Hematopoietic multipotent progenitor cell treated with erythropoietin and hydrocortisone succinate and interleukin-3 and kit ligand, for 8 days (in vitro differentiated cells): ENCODE data around the gene SFTPA2.
A peak's percentile ranks its signal among the peaks of the same experiment; 100 is the strongest.
"Not testable (repeated sequence)": the region's sequence is repeated elsewhere in the genome, so short reads cannot be mapped to it uniquely, and the experiment has no call there.

Source experiments
- DNase-seq: peaks from one replicate; pipeline ENCODE4 v3.0.0-alpha.2; 2015

SFTPA2 gene

DNA sequence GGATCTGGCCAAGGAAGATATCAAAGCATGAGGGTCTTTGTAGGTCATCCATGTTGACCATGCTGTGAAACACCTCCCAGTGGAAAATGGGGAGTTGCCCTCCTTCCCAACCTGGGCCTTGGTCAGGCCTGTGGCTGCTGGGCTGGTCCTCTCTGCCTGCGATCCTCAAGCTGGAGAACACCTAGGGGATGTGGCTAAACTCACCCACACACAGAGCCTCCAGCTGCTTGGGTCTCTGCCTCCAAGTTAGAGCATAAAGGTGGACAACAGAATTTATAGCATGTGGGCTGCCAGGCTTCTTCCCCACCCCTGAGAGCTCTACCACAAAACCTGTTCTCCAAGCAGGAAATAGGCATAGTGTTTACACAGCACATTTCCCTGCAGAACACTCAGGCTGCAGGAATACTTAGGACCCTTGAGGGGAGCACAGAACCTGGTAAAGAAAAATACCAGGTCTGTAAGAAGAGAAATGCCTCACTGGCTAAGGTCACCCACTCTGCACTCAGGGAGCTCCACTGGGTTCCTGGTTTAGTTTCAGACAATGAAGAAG is at the start of gene SFTPA2:
TSS of gene SFTPA2 (minus strand) at position 248 of the 550 bp plus-strand sequence. CDS start 924 bp downstream, outside the sequence.
- DNase-seq = no peak

DNA sequence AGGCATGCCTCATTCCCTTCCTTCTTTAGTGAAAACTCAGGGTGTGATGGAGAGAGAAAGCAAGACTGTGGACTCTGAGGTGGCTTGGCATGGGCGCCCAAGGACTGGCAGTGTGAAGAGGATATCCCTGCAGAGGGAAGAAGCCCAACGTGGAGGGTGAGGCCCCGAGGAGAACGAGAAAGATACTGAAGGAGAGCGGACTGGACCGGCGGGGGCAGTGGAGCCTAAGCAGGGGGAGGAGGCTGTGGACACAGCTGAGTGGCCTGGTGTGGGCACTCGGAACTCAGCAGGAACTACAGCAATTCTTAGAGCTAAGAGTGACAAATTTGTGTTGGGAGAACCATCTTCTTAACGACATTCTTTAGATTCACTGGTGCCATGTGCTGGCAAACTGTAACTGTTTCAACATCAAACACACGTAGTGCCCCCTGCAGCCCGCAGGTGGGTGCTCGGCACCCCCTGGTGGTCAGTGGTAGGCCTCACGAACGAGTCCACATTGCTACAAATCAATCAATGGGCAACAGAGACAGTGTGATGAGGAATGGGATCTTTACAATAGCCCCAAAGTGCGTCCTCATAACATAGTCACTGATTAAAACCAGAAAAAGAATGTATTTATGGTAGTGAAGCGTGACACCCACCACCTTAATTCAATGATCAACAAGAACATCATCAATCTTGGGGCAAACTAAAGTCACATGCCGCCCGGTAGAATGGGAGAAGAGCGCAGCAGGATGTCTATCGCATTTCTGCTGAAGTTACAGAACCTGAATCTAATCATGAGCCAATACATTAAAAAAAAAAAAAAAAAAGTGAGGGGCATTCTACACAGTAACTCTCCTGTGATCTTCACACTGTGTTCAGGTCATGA is 48.5 kb upstream of the SFTPA2 start:
- DNase-seq = peak; percentile 41

DNA sequence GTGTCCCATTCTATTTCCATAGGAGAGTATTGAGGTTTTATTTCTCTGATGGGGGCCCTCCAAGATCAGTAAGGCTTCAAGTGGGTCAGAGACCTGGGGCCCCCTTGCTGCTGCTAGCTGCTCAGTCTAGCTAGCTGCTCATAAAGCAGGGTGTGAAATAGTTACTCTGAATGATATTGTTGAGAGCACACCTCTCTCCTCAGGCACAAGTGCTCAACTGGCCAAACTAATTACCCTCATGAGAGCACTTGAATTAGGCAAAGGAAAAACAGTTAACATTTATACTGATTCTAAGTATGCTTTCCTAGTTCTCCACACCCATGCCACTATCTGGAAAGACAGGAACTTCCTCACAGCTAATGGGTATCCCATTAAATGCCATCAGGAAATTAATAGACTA is 45.1 kb upstream of the SFTPA2 start:
- DNase-seq = no peak

DNA sequence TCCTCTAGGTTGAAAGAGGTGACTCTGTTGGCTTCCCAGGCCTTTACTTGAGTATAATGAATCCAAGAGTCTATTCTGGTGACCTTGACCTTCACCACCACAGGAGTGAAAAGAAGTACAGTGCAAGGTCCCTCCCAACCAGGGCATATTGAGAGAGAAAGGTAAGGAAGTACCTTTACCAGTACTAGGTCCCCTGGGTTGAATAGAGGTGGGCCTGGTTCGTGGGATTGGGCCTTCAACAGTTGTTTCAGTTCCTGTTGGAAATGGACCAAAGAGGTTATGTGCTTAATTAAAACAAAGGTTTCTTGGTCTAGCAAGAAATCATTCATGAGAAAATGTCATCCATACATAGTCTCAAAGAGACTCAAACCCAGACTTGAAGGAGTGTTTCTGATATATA is 44.1 kb upstream of the SFTPA2 start:
- no peak for DNase-seq

DNA sequence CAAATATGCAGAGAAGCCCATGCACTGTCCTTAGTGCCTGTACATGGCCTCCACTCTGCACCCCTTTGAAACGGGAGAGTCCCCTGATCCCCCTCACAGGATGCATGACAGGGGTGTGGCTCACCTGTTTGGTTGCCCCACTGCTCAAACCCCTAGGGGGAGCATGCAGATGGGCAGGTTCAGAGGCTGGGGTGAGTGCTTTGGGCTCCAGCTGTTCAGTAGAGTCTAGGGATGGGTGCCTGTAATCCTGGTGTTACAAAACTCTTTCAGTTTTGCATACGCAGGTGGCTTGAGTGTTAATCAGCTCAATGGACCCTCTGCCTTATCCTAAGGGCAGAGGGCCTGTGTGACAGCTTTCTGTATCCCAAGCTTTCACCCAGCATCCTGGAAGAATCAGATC is 42.7 kb upstream of the SFTPA2 start:
- no peak for DNase-seq

DNA sequence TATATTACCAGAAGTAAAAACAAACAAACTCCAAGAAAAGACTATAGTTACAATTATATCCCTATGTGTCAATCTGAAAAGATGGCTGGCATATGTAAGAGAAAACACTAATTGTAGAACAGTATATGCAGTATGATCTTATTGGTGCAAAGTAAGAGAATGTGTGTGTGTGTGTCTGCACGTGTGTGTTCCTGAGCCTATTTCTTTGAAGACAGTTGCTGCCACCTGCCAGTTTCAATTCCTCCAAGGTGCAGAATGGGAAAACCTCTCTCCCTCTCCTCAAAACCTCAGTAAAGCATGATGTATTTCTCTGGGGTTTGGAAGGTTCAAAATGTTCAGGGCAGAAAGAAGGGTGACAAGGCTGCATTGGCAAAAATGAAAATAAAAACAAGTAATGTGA is 41.7 kb upstream of the SFTPA2 start:
- DNase-seq = no peak

DNA sequence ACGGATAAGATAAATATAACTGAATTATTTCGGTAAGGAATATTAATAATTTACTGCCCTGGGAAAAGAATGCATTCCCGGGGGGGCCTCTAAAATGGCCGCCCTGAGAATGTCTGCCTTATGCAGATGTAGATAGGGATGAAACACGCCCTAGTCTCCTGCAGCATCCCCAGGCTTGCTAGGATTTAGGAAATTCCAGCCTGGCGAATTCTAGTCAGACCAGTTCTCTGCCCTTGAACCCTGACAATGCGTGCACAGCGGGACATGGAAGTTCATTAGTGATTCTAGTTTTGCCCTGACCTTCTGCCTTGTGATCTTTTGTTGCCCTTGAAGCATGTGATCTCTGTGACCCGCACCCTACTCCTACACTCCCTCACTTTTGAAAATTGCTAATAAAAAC is 39.4 kb upstream of the SFTPA2 start:
- not testable (repeated sequence) for DNase-seq

DNA sequence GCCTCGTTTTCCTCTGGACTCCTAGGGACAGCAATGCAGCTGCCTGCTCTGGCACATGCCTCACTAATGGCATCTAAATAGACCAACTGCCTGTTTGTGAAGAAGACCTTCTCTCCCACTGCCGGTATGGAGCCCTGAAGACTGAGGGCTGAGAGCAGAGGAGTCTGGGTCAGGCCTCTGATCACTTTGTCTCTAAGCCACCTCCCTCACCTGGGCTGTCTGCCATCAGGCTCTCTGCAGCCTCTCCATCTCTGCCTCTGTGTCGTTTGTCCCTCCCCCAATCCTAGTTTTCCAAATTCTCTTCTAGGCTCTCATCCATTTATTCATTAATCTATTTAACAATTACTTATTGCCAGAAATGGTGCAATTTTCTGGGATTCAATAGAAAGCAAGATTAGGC is 35.3 kb upstream of the SFTPA2 start:
- no peak for DNase-seq

DNA sequence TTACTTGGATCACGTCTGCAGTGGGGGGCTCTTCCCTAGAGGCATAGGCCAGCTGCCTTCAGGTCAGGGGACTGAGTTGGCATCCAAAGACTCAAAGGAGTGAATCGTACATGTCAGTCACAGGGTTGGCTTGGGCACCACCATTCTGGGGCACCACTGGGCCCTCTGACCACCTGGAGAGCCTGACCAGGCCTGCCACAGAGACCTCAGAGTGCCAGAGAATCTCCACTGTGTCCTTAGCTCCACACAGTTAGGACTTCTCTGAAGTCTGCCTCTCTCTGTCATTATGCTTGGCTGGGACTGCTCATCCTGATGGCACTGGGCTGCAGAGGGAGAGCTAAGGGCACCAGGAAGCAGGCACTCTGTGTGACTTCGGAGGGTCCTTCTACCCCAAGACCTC is 34.4 kb upstream of the SFTPA2 start:
- not testable (repeated sequence) for DNase-seq

DNA sequence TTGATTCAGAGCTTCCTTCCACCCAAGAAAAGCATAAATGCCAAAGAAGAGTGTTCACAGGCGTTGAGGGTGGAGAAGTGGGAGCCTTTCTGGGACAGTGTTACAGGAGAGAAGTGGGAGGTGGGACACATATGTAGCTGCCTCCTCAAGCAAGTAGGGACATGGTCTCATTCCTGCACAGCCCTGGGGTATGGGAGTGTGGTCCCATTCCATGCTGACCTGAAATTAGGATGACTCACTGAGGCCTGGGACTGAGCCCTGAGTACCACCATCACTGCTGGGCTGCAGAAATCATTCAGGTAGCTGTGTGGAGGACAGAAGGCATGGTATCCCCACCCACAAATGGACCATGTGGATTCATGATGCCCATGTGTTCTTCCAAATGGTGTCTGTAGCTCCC is 33.2 kb upstream of the SFTPA2 start:
- DNase-seq = no peak

DNA sequence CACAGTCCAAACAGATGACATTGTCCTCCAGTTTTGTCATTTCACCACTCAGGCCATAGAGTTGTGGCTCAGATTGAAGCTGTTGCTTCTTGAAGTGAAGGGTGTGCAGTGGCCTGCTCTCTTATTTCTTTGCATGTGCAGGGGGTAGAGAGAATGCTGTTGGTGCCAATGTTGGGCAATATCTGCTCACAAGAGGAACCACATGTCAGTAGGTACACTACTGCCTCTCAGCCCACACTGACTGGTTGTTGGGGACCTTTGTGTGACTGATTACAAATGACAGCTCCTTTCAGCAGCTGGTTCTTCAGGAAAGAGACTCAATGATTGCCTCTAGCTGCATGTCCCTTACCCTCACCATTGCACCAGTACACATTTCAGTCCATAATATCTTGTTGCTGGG is 28.6 kb upstream of the SFTPA2 start:
- no peak for DNase-seq

DNA sequence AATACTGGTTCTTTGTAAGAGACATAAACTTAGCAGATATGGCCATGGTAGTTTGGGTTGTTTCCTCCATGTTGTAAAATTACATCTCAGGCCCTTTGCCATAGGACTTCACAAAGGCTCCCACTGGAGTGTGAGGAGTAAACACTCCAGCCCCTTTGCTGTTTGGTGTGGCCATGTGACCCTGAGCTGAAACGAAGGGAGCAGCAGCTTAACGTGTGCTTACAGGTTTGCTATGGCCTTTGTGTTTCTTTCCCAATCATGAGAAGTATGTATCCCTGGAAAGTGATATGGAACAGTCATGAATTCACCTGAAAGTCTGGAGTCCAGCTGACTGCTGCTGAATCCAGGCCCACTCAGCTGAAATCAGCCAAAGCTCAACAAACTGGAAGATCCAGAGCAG is 26.7 kb upstream of the SFTPA2 start:
- no peak for DNase-seq

DNA sequence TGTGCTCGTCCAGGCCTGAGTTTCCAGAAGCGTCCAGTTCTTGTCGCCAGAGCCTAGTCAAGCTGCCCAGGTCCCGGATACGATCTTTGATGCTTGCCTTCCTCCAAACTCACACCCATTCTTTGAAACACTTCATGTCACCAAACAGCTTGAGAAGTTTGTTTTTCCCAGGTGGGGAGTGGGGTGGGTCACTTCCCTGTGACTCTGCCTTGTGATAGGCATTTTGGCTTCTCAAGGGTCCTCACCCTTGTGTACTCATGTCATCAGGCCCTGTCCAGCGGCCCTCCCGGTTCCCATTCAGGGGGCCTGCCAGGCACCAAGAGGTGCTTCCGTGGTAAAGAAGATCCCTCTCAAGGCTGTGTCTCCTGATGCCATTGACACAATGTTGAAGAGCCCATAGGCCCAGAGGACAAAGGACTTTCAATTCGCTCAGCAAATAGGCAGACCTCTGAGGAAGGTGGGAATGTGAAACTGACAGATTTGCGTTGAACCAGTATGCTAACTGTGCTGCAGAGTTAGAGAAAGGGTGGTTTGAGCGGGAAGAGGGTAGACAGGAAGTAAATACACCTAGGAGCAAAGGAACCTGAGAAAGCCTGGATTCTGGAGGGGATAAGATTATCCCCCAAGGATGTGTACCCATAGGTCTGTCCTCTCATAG is 25.8 kb upstream of the SFTPA2 start:
- DNase-seq = no peak

DNA sequence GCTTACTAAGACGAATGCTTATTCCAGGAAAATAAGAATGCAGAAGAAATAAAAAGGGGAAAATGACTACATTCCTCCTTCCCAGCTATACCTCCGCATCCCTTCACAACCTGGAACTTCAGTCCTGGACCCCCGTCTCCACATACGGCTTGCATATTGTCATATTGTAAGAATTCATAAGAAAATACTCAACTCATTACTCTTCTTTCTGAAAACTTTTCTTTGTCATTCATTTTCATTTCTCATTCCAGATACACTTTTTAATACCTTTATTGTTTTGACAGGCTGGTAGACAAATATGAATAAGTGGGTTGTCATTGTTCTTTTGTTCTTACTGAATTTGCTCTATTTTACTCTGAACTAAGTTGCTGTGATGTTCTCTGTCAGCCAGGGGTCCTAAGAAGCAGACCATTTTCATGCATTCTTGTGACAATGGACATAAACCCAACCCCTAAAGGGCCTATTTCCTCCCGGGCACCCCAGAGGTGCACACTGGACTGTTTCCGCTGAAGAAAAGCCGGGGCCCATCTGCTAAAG is 23.3 kb upstream of the SFTPA2 start:
- DNase-seq = no peak

DNA sequence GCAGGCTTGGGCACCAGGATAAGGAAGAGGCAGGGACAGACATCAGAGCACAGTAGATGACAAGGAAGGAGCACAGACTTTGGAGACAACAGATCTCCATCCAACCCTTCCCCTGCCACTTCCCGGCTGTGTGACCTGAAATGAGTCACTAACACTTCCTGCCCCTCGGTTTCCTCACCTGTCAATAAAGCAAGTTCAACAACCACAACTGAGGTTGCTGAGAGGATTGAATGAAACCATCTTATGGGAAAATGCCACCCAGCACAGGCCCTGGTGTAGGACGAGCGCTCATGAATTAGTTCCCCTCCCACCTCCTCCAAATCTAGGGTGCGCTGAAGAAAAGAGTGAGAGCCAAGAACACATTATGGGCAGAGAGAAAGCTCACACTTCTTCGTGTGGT is 22.7 kb upstream of the SFTPA2 start:
- not testable (repeated sequence) for DNase-seq

DNA sequence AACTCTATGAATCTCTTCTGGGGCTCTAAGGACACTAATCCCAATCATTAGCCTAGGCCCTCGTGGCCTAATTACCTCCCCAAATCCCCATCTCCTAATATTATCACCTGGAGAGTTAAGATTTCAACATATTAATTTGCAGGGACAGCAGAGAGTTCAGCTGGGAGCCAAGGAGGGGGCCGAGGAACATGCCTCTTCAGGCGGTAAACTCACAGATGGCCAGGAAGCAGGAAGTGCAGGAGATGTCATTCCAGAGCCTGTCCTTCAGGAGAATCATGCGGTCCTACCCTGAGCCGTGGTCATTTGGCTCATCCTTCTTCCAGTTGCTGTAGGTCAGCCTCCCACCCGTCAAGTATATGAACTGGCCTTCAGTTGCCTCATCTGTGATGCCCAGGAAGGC is 21.9 kb upstream of the SFTPA2 start:
- DNase-seq = no peak

DNA sequence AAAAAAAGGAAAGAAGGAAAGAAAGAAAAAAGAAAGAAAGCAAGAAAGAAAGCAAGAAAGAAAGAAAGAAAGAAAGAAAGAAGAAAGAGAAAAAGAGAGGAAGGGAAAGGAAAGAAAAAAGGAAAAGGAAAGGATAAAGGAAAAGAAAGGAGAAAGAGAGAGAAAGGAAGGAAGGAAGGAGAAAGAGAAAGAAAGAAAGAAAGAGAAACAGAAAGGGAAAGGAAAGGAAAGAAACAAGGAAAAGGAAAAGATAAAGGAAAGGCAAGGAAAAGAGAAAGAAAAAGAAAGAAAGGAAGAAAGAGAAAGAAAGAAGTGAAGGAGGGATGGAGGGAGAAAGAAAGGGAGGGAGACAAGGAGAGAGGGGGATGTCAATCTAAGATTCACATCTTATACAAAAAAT is 20.8 kb upstream of the SFTPA2 start:
- DNase-seq = no peak

DNA sequence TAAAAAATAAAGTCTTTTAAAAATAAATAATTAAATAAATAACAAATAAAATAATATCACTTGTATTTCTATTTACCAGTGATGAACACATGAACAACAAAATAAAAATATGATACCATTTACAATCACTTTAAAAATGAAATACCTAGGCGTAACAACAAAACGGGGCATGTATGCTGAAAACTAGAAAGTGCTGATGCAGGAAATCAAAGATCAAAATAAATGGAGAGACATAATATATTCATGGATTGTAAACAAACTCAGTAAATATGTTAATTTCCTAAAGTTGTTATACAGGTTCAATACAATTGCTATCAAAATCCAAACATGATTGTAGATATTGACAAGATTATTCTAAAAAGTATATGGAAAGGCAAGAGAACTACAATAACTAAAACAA is 19.2 kb upstream of the SFTPA2 start:
- no peak for DNase-seq

DNA sequence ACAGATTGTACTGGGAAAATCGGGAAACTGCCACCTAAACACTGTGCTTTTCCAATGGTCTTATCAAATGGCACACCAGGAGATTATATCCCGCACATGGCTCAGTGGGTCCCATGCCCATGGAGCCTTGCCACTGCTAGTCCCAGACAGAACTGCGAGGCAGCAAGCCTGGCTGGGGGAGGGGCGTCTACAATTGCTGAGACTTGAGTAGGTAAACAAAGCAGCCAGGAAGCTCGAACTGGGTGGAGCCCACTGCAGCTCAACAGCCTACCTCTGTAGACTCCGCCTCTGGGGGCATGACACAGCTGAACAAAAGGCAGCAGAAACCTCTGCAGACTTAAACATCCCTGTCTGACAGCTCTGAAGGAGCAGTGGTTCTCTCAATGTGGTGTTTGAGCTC is 10.4 kb upstream of the SFTPA2 start:
- DNase-seq = not testable (repeated sequence)

DNA sequence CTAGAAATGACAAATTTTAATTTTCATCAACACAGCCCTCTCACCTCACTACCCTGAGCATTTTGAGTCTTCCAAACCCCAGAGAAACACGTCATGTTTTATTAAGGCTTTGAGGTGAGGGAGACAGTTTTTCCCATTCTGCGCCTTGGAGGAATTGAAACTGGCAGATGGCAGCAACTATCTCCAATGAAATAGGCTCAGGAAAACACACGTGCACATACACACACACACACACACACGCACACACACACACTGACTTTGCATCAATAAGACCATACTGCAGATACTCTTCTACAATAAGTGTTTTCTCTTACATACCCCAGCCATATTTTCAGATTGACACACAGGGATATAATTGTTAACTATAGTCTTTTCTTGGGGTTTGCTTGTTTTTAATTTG is 3.2 kb upstream of the SFTPA2 start:
- no peak for DNase-seq

DNA sequence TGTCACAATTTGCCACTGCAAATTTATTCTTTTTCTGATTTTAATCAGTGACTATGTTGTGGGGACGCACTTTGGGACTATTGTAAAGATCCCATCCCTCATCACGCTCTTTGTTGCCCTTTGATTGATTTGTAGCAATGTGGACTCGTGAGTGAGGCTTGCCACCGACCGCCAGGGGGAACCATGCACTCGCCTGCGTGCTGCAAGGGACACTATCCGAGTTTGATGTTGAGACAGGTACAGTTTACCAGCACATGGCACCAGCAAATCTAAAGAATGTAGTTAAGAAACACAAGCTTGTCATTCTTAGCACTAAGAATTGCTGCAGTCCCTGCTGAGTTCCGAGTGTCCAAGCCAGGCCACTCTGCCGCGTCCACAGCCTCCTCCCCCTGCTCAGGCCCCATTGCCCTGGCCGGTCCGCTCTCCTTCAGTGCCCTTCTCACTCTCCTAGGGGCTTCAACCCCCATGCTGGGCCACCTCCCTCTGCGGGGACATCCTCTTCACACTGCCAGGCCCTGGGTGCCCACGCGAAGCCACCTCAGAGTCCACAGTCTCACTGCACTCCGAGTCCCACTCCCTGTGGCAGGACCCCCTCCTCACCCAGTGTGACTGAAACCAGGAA is 2.0 kb upstream of the SFTPA2 start:
- peak; percentile 62 for DNase-seq

DNA sequence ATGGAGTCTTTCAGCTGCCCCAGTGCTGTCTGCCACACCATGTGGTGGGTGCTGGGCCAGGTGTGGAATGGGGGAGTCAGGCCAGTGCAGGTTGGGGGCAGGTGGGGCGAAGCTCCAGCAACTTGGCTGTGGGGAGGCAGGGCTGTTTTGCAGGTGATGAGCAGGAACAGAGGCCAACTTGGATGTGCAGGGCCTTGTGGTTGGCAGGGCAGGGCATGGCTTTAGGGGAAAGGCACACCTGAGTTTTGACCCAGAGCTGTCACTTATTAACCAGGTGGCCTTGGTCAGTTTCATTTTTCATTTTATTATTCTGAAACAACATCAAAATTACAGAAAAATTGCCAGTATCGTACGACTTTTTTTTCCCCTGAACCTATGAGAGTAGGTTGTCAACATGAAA is 1.1 kb upstream of the SFTPA2 start:
- DNase-seq = no peak

DNA sequence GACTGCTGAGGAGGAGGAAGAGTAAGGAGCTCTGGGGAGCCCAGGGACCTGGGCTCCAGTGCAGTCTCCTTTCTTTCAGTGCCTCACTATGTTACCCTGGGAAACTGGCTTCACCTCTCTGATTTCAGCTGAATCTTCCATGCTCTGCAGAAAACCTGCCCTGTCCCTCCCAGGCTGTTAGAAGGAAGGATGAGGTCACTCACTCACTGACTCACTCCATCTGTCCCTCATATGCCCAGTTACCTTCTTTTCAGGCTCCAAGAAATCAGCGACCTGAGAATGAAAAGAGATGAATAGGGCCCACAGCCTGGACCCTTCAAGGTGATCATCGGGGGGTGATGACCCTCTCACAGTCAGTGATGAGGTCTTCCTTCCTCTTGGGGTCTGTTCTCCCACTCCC is 481 bp downstream of the SFTPA2 start:
- DNase-seq = no peak

DNA sequence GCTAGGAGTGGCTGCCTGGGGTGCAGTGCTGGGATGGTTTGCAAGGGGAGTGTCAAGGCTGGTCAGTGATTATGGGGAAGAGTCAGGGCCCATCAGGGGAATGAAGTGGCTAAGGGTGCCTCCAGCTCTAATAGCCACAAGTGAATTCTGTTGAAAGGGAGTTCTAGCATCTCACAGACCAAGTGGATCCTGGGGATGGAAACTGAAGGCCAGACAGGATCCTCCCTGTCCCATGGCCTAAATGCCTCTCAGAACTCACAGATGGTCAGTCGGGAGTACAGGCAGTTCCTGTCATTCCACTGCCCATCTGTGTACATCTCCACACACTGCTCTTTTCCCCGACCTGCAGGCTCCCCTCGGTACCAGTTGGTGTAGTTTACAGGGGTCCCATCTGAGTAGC is 3.2 kb downstream of the SFTPA2 start:
- DNase-seq = not testable (repeated sequence)
